WTC11 (cell line): ENCODE results near the gene CTAGE1. TPM values are rescaled to one million over a fixed set of nuclear protein-coding genes. Genes with fewer than 3 reads are reported as not detected.

Source experiments
- ATAC-seq: fragments of 200-7000 bp; cut with Tn5 transposase; 2 replicates; pipeline ENCODE4 v1.10.0; 2021; ENCODE audit warnings: mild to moderate bottlenecking, moderate library complexity
- CTCF ChIA-PET: fragments of 300-600 bp; sonication (Branson Sonifier 250); formaldehyde crosslinking; loops from one replicate; lab custom pipeline; 2021; ENCODE audit warnings: antibody characterized with exemption; lab: Charles Lee
- POLR2A ChIA-PET: fragments of 350-600 bp; sonication (Branson Sonifier 250); formaldehyde crosslinking; loops from one replicate; lab custom pipeline; 2021; ENCODE audit warnings: antibody characterized with exemption; lab: Charles Lee
- DNase-seq: peaks from one replicate; pipeline ENCODE4 v3.0.0; 2021; ENCODE audit warnings: low spot score
- H3K27ac Mint-ChIP-seq: 2 replicates; pipeline ENCODE4 v1.8.0; 2021; ENCODE audit warnings: mixed read lengths
- H3K27me3 Mint-ChIP-seq: 2 replicates; pipeline ENCODE4 v1.8.0; 2021; ENCODE audit warnings: low read depth, mild to moderate bottlenecking, moderate library complexity, mixed read lengths
- H3K36me3 Mint-ChIP-seq: 2 replicates; pipeline ENCODE4 v1.8.0; 2021; ENCODE audit warnings: mixed read lengths
- H3K4me1 Mint-ChIP-seq: 2 replicates; pipeline ENCODE4 v1.8.0; 2022; ENCODE audit warnings: mixed read lengths
- H3K4me3 Mint-ChIP-seq: 2 replicates; pipeline ENCODE4 v1.8.0; 2021; ENCODE audit warnings: mild to moderate bottlenecking, moderate library complexity, mixed read lengths
- H3K9me3 Mint-ChIP-seq: 2 replicates; pipeline ENCODE4 v1.8.0; 2021; ENCODE audit warnings: mixed read lengths
- ARID4B ChIP-seq: sonication (generic); formaldehyde crosslinking; IDR thresholded peaks from 2 replicates; pipeline ENCODE4 v1.8.0; 2023; ENCODE audit warnings: missing genetic modification reagents, mild to moderate bottlenecking, borderline replicate concordance
- ATF3 ChIP-seq: sonication (generic); formaldehyde crosslinking; conservative IDR thresholded peaks from 2 replicates; pipeline ENCODE4 v1.8.1; 2022; ENCODE audit warnings: mild to moderate bottlenecking, missing genetic modification reagents
- CBFB ChIP-seq: sonication (generic); formaldehyde crosslinking; IDR thresholded peaks from 2 replicates; pipeline ENCODE4 v1.8.1; 2022; ENCODE audit warnings: mild to moderate bottlenecking, low read depth, missing genetic modification reagents
- CREB1 ChIP-seq: sonication (generic); formaldehyde crosslinking; IDR thresholded peaks from 2 replicates; pipeline ENCODE4 v1.8.0; 2023; ENCODE audit warnings: mild to moderate bottlenecking, missing genetic modification reagents
- E2F5 ChIP-seq: sonication (generic); formaldehyde crosslinking; IDR thresholded peaks from 2 replicates; pipeline ENCODE4 v1.8.1; 2022; ENCODE audit warnings: mild to moderate bottlenecking, moderate library complexity, missing genetic modification reagents
- ELF4 ChIP-seq: sonication (generic); formaldehyde crosslinking; IDR thresholded peaks from 2 replicates; pipeline ENCODE4 v1.8.1; 2022; ENCODE audit warnings: low read depth, mild to moderate bottlenecking, moderate library complexity, missing genetic modification reagents
- ESRRA ChIP-seq: sonication (generic); formaldehyde crosslinking; IDR thresholded peaks from 2 replicates; pipeline ENCODE4 v1.8.1; 2022; ENCODE audit warnings: mild to moderate bottlenecking, missing genetic modification reagents, borderline replicate concordance
- FOXP4 ChIP-seq: sonication (generic); formaldehyde crosslinking; IDR thresholded peaks from 2 replicates; pipeline ENCODE4 v1.8.0; 2022; ENCODE audit warnings: mild to moderate bottlenecking, missing genetic modification reagents
- HMGA2 ChIP-seq: fragments of 250-450 bp; sonication (Bioruptor Pico); IDR thresholded peaks from 2 replicates; pipeline ENCODE4 v1.4.0; 2021; ENCODE audit warnings: mild to moderate bottlenecking, moderate library complexity
- JAZF1 ChIP-seq: fragments of 250-450 bp; sonication (Bioruptor Pico); IDR thresholded peaks from 2 replicates; pipeline ENCODE4 v1.9.0; 2021; ENCODE audit warnings: moderate library complexity, mild to moderate bottlenecking, inconsistent platforms
- MAX ChIP-seq: sonication (generic); formaldehyde crosslinking; IDR thresholded peaks from 2 replicates; pipeline ENCODE4 v1.8.0; 2022; ENCODE audit warnings: mild to moderate bottlenecking, missing genetic modification reagents
- NR1H2 ChIP-seq: sonication (generic); formaldehyde crosslinking; IDR thresholded peaks from 2 replicates; pipeline ENCODE4 v1.9.0; 2021; ENCODE audit warnings: mild to moderate bottlenecking, moderate library complexity, missing genetic modification reagents
- RELA ChIP-seq: sonication (generic); formaldehyde crosslinking; IDR thresholded peaks from 2 replicates; pipeline ENCODE4 v1.8.1; 2022; ENCODE audit warnings: missing genetic modification reagents, mild to moderate bottlenecking, borderline replicate concordance
- SOX15 ChIP-seq: fragments of 250-450 bp; sonication (Bioruptor Pico); IDR thresholded peaks from 2 replicates; pipeline ENCODE4 v1.9.0; 2021; ENCODE audit warnings: mild to moderate bottlenecking
- TCF7 ChIP-seq: sonication (generic); formaldehyde crosslinking; IDR thresholded peaks from 2 replicates; pipeline ENCODE4 v1.8.0; 2022; ENCODE audit warnings: mild to moderate bottlenecking, low read depth, missing genetic modification reagents, moderate library complexity
- TEAD1 ChIP-seq: sonication (generic); formaldehyde crosslinking; IDR thresholded peaks from 2 replicates; pipeline ENCODE4 v1.8.0; 2022; ENCODE audit warnings: mild to moderate bottlenecking, missing genetic modification reagents
- TEAD4 ChIP-seq: sonication (generic); formaldehyde crosslinking; IDR thresholded peaks from 2 replicates; pipeline ENCODE4 v1.8.0; 2022; ENCODE audit warnings: mild to moderate bottlenecking, missing genetic modification reagents
- ZNF219 ChIP-seq: sonication (generic); formaldehyde crosslinking; IDR thresholded peaks from 2 replicates; pipeline ENCODE4 v1.8.0; 2023; ENCODE audit warnings: missing genetic modification reagents, mild to moderate bottlenecking, borderline replicate concordance
- ZNF281 ChIP-seq: sonication (generic); formaldehyde crosslinking; IDR thresholded peaks from 2 replicates; pipeline ENCODE4 v1.8.0; 2023; ENCODE audit warnings: mild to moderate bottlenecking, missing genetic modification reagents
- ZNF317 ChIP-seq: sonication (generic); formaldehyde crosslinking; IDR thresholded peaks from 2 replicates; pipeline ENCODE4 v1.8.1; 2023; ENCODE audit warnings: low read depth, mild to moderate bottlenecking, moderate library complexity, missing genetic modification reagents, borderline replicate concordance
- ZNF423 ChIP-seq: fragments of 250-450 bp; sonication (Bioruptor Pico); IDR thresholded peaks from 2 replicates; pipeline ENCODE4 v2.1.2; 2022; ENCODE audit warnings: mild to moderate bottlenecking, moderate library complexity
- ZNF532 ChIP-seq: fragments of 250-450 bp; sonication (Bioruptor Pico); IDR thresholded peaks from 2 replicates; pipeline ENCODE4 v1.9.0; 2021; ENCODE audit warnings: mild to moderate bottlenecking, borderline replicate concordance
- ZNF671 ChIP-seq: fragments of 250-450 bp; sonication (Bioruptor Pico); IDR thresholded peaks from 2 replicates; pipeline ENCODE4 v1.8.0; 2021; ENCODE audit warnings: mild to moderate bottlenecking
- total RNA-seq: library from RNA; stranded (reverse); gene quantifications from 3 replicates; pipeline ENCODE4 v1.2.3, GENCODE V29; 2021

The CTAGE1 gene
- total RNA-seq, 1 experiment from 2014 or later = not detected

- TF ChIP-seq ZNF532 (CRISPR knock-in tag) = no peak
- TF ChIP-seq HMGA2 (CRISPR knock-in tag) = no peak
- TF ChIP-seq E2F5 (CRISPR knock-in tag) = no peak
- no peak for TF ChIP-seq ATF3 (CRISPR knock-in tag)
- no peak for TF ChIP-seq RELA (CRISPR knock-in tag)
- TF ChIP-seq NR1H2 (CRISPR knock-in tag) = no peak
- TF ChIP-seq TEAD1 (CRISPR knock-in tag) = no peak
- no peak for TF ChIP-seq ZNF423 (CRISPR knock-in tag)
- no peak for TF ChIP-seq ZNF219
- TF ChIP-seq ZNF281 (CRISPR knock-in tag) = no peak
- TF ChIP-seq, all 79 proteins: peak for 0
Observed at GRCh38 chr18:22387787-22388186, 29.9 kb downstream of the CTAGE1 start (continued).

GRCh38 chr18:22387364-22387763, 30.4 kb downstream of the CTAGE1 start:
- Mint-ChIP-seq H3K4me1 (0 out of 2 replicates have a peak, but pooled peaks cover 5% of the 10 kb centered on the region), H3K9me3 (no peaks in the 10 kb centered on the region; the same call in 1 of the 2 replicates), H3K4me3 (no peak overlapping the region), H3K36me3 (no peaks in the 10 kb centered on the region), H3K27me3 (peaks cover under 1% of the 10 kb centered on the region; the same call in 1 of the 2 replicates), H3K27ac (no peak overlapping the region)
- POLR2A ChIA-PET = no interaction called here
- ATAC-seq = no peak
- DNase-seq = no peak
- CTCF ChIA-PET = no interaction called here
- TF ChIP-seq CBFB (CRISPR knock-in tag) (no peak), NR1H2 (CRISPR knock-in tag) (no peak), TCF7 (CRISPR knock-in tag) (no peak), ESRRA (CRISPR knock-in tag) (no peak), ZNF671 (CRISPR knock-in tag) (no peak), ARID4B (CRISPR knock-in tag) (no peak), SOX15 (CRISPR knock-in tag) (no peak), ZNF317 (CRISPR knock-in tag) (no peak), TEAD4 (CRISPR knock-in tag) (no peak), MAX (CRISPR knock-in tag) (no peak), ELF4 (CRISPR knock-in tag) (no peak), JAZF1 (CRISPR knock-in tag) (no peak), CREB1 (CRISPR knock-in tag) (no peak), FOXP4 (CRISPR knock-in tag) (no peak)
